HEK293 (cell line): ENCODE results near the gene NXPH1.

Experiments
- CTCF ChIA-PET: fragments of 350-600 bp; formaldehyde crosslinking; extraction: SDS; loops from one replicate; lab custom pipeline; 2021; ENCODE audit warnings: antibody characterized with exemption; lab: Yijun Ruan, JAX
- POLR2A ChIA-PET: fragments of 300-600 bp; formaldehyde crosslinking; extraction: SDS; loops from one replicate; lab custom pipeline; 2020; ENCODE audit warnings: antibody characterized with exemption, inconsistent platforms; lab: Yijun Ruan, JAX
- H3K27ac ChIP-seq: fragments of 200-500 bp; sonication (Bioruptor generic); 2 replicates; pipeline ENCODE4 v1.5.1; 2014; ENCODE audit warnings: low read depth, low read length, control low read depth, inconsistent platforms; ENCODE audit errors: extremely low read depth
- H3K36me3 ChIP-seq, 2 experiments: fragments of 200-500 bp in 1 of 2; sonication (Bioruptor generic) in 1 of 2; 1 replicate in 1 of 2; 2 replicates in 1 of 2; pipeline ENCODE4 v1.5.1; 2014 to 2017; ENCODE audit warnings: inconsistent platforms in 2 of 2, low read length in 2 of 2; ENCODE audit not compliant: control insufficient read depth in 2 of 2, insufficient read depth in 1 of 2
- H3K4me1 ChIP-seq: fragments of 200-500 bp; sonication (Bioruptor generic); 2 replicates; pipeline ENCODE4 v1.5.1; 2014; ENCODE audit warnings: mild to moderate bottlenecking, low read length, inconsistent platforms; ENCODE audit not compliant: control insufficient read depth, insufficient read depth
- H3K4me3 ChIP-seq: 2 replicates; pipeline ENCODE4 v1.5.1; 2011; ENCODE audit warnings: low read depth, mild to moderate bottlenecking, control low read depth, low read length, moderate library complexity
- H3K9me3 ChIP-seq: fragments of 200-500 bp; sonication (Bioruptor generic); 2 replicates; pipeline ENCODE4 v1.5.1; 2014; ENCODE audit warnings: low read depth, low read length, inconsistent platforms; ENCODE audit not compliant: control insufficient read depth, insufficient read depth
- BCL6B ChIP-seq: fragments of 450-650 bp; formaldehyde crosslinking; IDR thresholded peaks from 2 replicates; pipeline ENCODE4 v1.5.1; 2017; ENCODE audit warnings: missing biosample characterization, missing genetic modification characterization
- HIC1 ChIP-seq: fragments of 450-650 bp; formaldehyde crosslinking; IDR thresholded peaks from 2 replicates; pipeline ENCODE4 v1.5.1; 2016; ENCODE audit warnings: missing biosample characterization, missing genetic modification characterization
- IKZF3 ChIP-seq: fragments of 450-650 bp; IDR thresholded peaks from 2 replicates; pipeline ENCODE4 v1.5.0; 2018; ENCODE audit warnings: missing biosample characterization, mild to moderate bottlenecking, missing genetic modification characterization, moderate library complexity
- KLF10 ChIP-seq: fragments of 450-650 bp; IDR thresholded peaks from 2 replicates; pipeline ENCODE4 v1.5.1; 2018; ENCODE audit warnings: missing biosample characterization, mild to moderate bottlenecking, missing genetic modification characterization
- KLF8 ChIP-seq: fragments of 450-650 bp; formaldehyde crosslinking; IDR thresholded peaks from 2 replicates; pipeline ENCODE4 v1.5.1; 2016; ENCODE audit warnings: missing biosample characterization, missing genetic modification characterization
- MYNN ChIP-seq: fragments of 450-650 bp; formaldehyde crosslinking; IDR thresholded peaks from 2 replicates; pipeline ENCODE4 v1.5.1; 2016; ENCODE audit warnings: missing biosample characterization, missing genetic modification characterization, borderline replicate concordance
- OSR2 ChIP-seq: fragments of 450-650 bp; formaldehyde crosslinking; IDR thresholded peaks from 2 replicates; pipeline ENCODE4 v1.5.1; 2016; ENCODE audit warnings: missing biosample characterization, missing genetic modification characterization
- OVOL3 ChIP-seq: fragments of 450-650 bp; formaldehyde crosslinking; IDR thresholded peaks from 2 replicates; pipeline ENCODE4 v1.5.1; 2016; ENCODE audit warnings: missing biosample characterization, missing genetic modification characterization
- PRDM1 ChIP-seq: fragments of 450-650 bp; formaldehyde crosslinking; IDR thresholded peaks from 2 replicates; pipeline ENCODE4; 2016; ENCODE audit warnings: missing biosample characterization, missing genetic modification characterization
- YY2 ChIP-seq: fragments of 450-650 bp; formaldehyde crosslinking; IDR thresholded peaks from 2 replicates; pipeline ENCODE4 v1.5.1; 2016; ENCODE audit warnings: missing biosample characterization, missing genetic modification characterization
- ZBTB49 ChIP-seq: fragments of 450-650 bp; formaldehyde crosslinking; IDR thresholded peaks from 2 replicates; pipeline ENCODE4 v1.5.1; 2016; ENCODE audit warnings: missing biosample characterization, missing genetic modification characterization, low read depth
- ZFP37 ChIP-seq: fragments of 450-650 bp; formaldehyde crosslinking; IDR thresholded peaks from 2 replicates; pipeline ENCODE4 v1.5.1; 2016; ENCODE audit warnings: missing biosample characterization, missing genetic modification characterization
- ZNF140 ChIP-seq: fragments of 450-650 bp; formaldehyde crosslinking; IDR thresholded peaks from 2 replicates; pipeline ENCODE4 v1.5.1; 2016; ENCODE audit warnings: missing biosample characterization, missing genetic modification characterization
- ZNF155 ChIP-seq: fragments of 450-650 bp; formaldehyde crosslinking; IDR thresholded peaks from 2 replicates; pipeline ENCODE4 v1.5.1; 2016; ENCODE audit warnings: missing biosample characterization, missing genetic modification characterization
- ZNF169 ChIP-seq: fragments of 450-650 bp; formaldehyde crosslinking; IDR thresholded peaks from 2 replicates; pipeline ENCODE4 v1.5.1; 2016; ENCODE audit warnings: missing biosample characterization, missing genetic modification characterization
- ZNF239 ChIP-seq: fragments of 450-650 bp; formaldehyde crosslinking; IDR thresholded peaks from 2 replicates; pipeline ENCODE4 v1.5.1; 2016; ENCODE audit warnings: missing biosample characterization, missing genetic modification characterization
- ZNF248 ChIP-seq: fragments of 450-650 bp; formaldehyde crosslinking; IDR thresholded peaks from 2 replicates; pipeline ENCODE4 v1.5.1; 2017; ENCODE audit warnings: missing biosample characterization, missing genetic modification characterization
- ZNF529 ChIP-seq: fragments of 450-650 bp; formaldehyde crosslinking; IDR thresholded peaks from 2 replicates; pipeline ENCODE4 v1.5.1; 2017; ENCODE audit warnings: missing genetic modification characterization, missing biosample characterization; ENCODE audit not compliant: insufficient replicate concordance
- ZNF549 ChIP-seq: fragments of 450-650 bp; IDR thresholded peaks from 2 replicates; pipeline ENCODE4 v1.5.1; 2018; ENCODE audit warnings: missing biosample characterization, missing genetic modification characterization, mild to moderate bottlenecking, inconsistent platforms, moderate library complexity
- ZNF558 ChIP-seq: fragments of 450-650 bp; formaldehyde crosslinking; IDR thresholded peaks from 2 replicates; pipeline ENCODE4 v1.5.1; 2016; ENCODE audit warnings: missing biosample characterization, missing genetic modification characterization
- ZNF560 ChIP-seq: fragments of 450-650 bp; formaldehyde crosslinking; IDR thresholded peaks from 2 replicates; pipeline ENCODE4 v1.5.1; 2017; ENCODE audit warnings: missing biosample characterization, missing genetic modification characterization, borderline replicate concordance
- ZNF624 ChIP-seq: fragments of 450-650 bp; formaldehyde crosslinking; IDR thresholded peaks from 2 replicates; pipeline ENCODE4 v1.5.1; 2017; ENCODE audit warnings: missing biosample characterization, missing genetic modification characterization
- ZNF645 ChIP-seq: fragments of 450-650 bp; formaldehyde crosslinking; IDR thresholded peaks from 2 replicates; pipeline ENCODE4; 2016; ENCODE audit warnings: missing biosample characterization, missing genetic modification characterization

The NXPH1 gene

GRCh38 chr7:8465338-8465737 is 31.9 kb downstream of the NXPH1 start (continued):
- no peak for TF ChIP-seq ZNF645 (tag by site-specific recombination)

- Histone ChIP-seq H3K4me3 (no peak overlapping the region), H3K9me3 (no peaks in the 10 kb centered on the region), H3K27ac (no peak overlapping the region), H3K36me3 (no peaks in the 10 kb centered on the region), H3K4me1 (no peaks in the 10 kb centered on the region)
- CTCF ChIA-PET: no interaction called here
- POLR2A ChIA-PET: no interaction called here
- no peak for TF ChIP-seq ZNF529 (tag by site-specific recombination)
Measured at GRCh38 chr7:8480527-8480926, 47.1 kb downstream of the NXPH1 start.

GRCh38 chr7:8481096-8481495 is 47.7 kb downstream of the NXPH1 start:
- Histone ChIP-seq H3K4me3 (no peak overlapping the region), H3K4me1 (no peaks in the 10 kb centered on the region), H3K27ac (no peak overlapping the region), H3K36me3 (no peaks in the 10 kb centered on the region), H3K9me3 (no peaks in the 10 kb centered on the region)
- TF ChIP-seq ZNF558 (no peak), YY2 (tag by site-specific recombination) (no peak), ZNF155 (tag by site-specific recombination) (no peak), ZNF560 (tag by site-specific recombination) (no peak), MYNN (tag by site-specific recombination) (no peak), ZBTB49 (no peak), OSR2 (tag by site-specific recombination) (no peak)
- CTCF ChIA-PET: no interaction called here
- POLR2A ChIA-PET: no interaction called here

GRCh38 chr7:8481752-8482446 is 48.5 kb downstream of the NXPH1 start:
- ChIA-PET POLR2A (no interaction called here), CTCF (interaction anchor here (0.7 kb wide), 1 partner anchor 1622 kb away, joined by 3 read pairs; no protein-coding TSS in a partner anchor)
- Histone ChIP-seq H3K4me1 (no peaks in the 10 kb centered on the region), H3K27ac (no peak overlapping the region), H3K36me3 (no peaks in the 10 kb centered on the region), H3K9me3 (no peaks in the 10 kb centered on the region), H3K4me3 (no peak overlapping the region)
- no peak for TF ChIP-seq OVOL3 (tag by site-specific recombination)
- no peak for TF ChIP-seq ZFP37 (tag by site-specific recombination)
- no peak for TF ChIP-seq BCL6B (tag by site-specific recombination)
- no peak for TF ChIP-seq ZNF549 (tag by site-specific recombination)
- no peak for TF ChIP-seq ZNF140 (tag by site-specific recombination)
- no peak for TF ChIP-seq ZNF624 (tag by site-specific recombination)
- no peak for TF ChIP-seq ZNF169 (tag by site-specific recombination)
- no peak for TF ChIP-seq IKZF3 (tag by site-specific recombination)
- TF ChIP-seq HIC1 (tag by site-specific recombination): no peak
- no peak for TF ChIP-seq ZNF239 (tag by site-specific recombination)
- no peak for TF ChIP-seq KLF10 (tag by site-specific recombination)
- TF ChIP-seq KLF8 (tag by site-specific recombination): no peak
- no peak for TF ChIP-seq PRDM1
- TF ChIP-seq ZNF248 (tag by site-specific recombination): no peak
